Transverse colon (tissue), 4 donors: ENCODE data around the gene LIMS4.
"Not testable (repeated sequence)": the region's sequence is repeated elsewhere in the genome, so short reads cannot be mapped to it uniquely, and the experiment has no call there.

Source experiments
- POLR2A ChIP-seq: fragments of 450-650 bp; IDR thresholded peaks from one replicate; pipeline ENCODE4 v1.6.1; 2016; ENCODE audit warnings: antibody characterized with exemption, mild to moderate bottlenecking, moderate library complexity
- POLR2AphosphoS5 ChIP-seq, 3 donors: sonication (generic); formaldehyde crosslinking; IDR thresholded peaks; one replicate each; pipeline ENCODE4 v1.6.1; 2016; ENCODE audit warnings: antibody characterized with exemption in 3 of 3
- TF ChIP-seq, protein P1 (sequence below), 5 experiments: fragments of 200-600 bp in 3 of 5; fragments of 450-650 bp in 2 of 5; sonication (generic) in 3 of 5; IDR thresholded peaks; 1 replicate in 2 of 5; 2 replicates in 3 of 5; pipeline ENCODE4 v1.5.1; 2016 to 2017; ENCODE audit warnings: antibody characterized with exemption in 5 of 5, inconsistent platforms in 3 of 5, mild to moderate bottlenecking in 2 of 5, moderate library complexity in 1 of 5

DNA sequence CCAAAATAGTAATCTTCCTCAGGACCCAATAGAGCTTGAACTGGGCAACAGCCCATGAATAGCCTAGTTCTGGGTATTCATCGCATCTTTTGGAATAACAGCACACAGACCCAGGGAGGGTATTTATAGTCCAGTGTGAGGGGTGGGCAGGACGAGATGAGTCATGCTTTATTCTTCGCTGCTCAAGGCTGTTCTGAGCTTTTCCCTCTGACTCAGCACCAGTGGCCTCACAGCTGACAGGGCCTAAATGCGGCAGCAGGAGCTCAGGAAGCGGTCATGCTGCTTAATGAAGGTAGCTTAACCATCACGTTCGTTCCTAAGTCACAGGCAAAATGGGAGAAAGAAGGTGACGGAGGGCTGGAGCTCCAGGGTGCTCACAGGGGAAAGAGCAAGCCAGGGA lies 7.3 kb downstream of the LIMS4 start:
- TF ChIP-seq, protein P1, sequence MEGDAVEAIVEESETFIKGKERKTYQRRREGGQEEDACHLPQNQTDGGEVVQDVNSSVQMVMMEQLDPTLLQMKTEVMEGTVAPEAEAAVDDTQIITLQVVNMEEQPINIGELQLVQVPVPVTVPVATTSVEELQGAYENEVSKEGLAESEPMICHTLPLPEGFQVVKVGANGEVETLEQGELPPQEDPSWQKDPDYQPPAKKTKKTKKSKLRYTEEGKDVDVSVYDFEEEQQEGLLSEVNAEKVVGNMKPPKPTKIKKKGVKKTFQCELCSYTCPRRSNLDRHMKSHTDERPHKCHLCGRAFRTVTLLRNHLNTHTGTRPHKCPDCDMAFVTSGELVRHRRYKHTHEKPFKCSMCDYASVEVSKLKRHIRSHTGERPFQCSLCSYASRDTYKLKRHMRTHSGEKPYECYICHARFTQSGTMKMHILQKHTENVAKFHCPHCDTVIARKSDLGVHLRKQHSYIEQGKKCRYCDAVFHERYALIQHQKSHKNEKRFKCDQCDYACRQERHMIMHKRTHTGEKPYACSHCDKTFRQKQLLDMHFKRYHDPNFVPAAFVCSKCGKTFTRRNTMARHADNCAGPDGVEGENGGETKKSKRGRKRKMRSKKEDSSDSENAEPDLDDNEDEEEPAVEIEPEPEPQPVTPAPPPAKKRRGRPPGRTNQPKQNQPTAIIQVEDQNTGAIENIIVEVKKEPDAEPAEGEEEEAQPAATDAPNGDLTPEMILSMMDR (IDR thresholded peaks at IDR 0.05), result not testable (repeated sequence)
- not testable (repeated sequence) for TF ChIP-seq POLR2A; POLR2AphosphoS5 (IDR thresholded peaks at IDR 0.05)
